Stimulated activated CD8-positive, alpha-beta memory T cell treated with anti-CD3 and anti-CD28 coated beads, Interleukin-15, amount 100 ng/mL, for 1 hour (primary cell): ENCODE results near the gene PLEKHN1.

Experiments
- DNase-seq: peaks from one replicate; pipeline ENCODE4 v3.0.0-alpha.2; 2020; ENCODE audit warnings: low read depth

The PLEKHN1 gene

DNA sequence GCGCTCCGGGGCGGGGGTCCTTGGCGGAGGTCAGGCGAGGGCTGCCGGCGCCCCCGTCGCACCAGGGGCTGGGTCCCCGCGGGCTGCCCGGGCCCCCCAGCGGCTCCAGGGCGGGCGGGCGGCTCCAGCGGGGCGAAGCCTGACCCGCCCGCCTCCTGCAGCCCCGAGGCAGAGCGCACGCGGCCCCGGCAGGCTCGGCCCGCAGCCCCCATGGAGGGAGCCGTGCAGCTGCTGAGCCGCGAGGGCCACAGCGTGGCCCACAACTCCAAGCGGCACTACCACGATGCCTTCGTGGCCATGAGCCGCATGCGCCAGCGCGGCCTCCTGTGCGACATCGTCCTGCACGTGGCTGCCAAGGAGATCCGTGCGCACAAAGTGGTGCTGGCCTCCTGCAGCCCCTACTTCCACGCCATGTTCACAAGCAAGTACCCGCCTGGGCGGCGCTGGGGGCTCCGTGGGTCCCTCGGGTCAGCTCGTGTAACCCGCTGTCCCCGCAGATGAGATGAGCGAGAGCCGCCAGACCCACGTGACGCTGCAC is 5.1 kb upstream of the PLEKHN1 start:
- DNase-seq = no peak

DNA sequence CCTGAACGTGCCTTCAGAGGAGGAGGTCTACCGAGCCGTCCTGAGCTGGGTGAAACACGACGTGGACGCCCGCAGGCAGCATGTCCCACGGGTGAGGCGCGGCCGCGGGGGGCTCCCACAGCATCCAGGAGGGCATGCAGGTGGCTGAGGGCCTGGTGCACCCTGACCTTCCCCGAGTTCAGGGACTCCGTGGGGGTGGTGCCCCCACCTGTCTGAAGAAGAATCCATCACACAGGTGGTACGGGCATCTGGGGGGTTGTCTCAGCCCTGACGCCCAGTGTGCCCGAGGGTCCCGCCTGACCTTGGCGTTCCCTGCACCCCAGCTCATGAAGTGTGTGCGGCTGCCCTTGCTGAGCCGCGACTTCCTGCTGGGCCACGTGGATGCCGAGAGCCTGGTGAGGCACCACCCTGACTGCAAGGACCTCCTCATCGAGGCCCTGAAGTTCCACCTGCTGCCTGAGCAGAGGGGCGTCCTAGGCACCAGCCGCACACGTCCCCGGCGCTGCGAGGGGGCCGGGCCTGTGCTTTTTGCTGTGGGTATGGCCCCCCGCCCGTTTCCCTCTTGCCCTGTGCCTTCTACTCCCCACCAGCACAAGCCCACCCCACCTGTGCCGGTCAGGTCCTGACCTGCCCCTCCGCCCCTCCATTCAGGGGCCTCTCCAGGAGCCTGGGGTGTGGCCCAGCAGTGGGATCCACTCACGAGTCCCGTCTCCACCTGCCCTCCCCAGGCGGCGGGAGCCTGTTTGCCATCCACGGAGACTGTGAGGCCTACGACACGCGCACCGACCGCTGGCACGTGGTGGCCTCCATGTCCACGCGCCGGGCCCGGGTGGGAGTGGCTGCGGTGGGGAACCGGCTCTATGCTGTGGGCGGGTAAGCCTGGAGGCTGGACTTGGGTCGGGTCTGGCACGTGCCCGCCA is 3.6 kb upstream of the PLEKHN1 start:
- DNase-seq = no peak

DNA sequence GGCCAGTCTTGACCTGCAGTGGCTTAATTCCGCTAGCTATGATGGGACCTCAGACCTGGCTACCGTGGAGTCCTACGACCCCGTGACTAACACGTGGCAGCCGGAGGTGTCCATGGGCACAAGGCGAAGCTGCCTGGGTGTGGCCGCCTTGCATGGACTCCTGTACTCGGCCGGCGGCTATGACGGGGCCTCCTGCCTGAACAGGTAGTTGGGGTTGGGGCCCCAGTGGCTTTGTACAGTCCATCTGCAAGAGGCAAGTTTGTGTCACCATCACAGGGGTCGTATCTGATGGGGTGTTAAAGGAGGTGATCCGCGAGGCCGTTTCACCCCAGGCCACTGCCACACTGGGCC is 3.0 kb upstream of the PLEKHN1 start:
- DNase-seq = no peak

DNA sequence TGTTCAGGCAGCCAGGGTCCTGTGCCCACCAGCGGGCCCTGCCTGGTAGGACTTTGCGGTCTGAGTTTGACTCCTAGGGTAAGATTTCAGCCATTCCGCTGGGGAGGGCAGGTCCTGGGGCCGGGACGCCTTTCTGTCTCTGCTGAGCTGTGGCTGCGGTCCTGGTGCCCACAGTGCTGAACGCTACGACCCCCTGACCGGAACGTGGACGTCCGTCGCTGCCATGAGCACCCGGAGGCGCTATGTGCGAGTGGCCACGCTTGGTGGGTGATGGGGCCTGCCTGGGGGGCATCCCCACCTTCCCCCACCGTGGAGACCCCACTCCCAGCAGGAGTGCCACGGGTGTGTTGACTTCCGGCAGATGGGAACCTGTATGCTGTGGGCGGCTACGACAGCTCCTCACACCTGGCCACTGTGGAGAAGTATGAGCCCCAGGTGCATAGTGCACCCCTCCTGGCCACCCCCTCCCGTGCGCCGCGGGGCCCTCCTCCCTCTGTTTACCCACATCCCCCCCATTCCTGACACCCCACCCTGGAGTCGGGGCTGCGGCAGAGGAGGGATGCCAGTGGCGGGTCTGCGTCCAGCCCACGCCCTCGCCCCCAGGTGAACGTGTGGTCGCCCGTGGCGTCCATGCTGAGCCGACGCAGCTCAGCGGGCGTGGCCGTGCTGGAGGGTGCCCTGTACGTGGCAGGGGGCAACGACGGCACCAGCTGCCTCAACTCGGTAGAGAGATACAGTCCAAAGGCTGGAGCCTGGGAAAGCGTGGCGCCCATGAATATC is 2.3 kb upstream of the PLEKHN1 start:
- DNase-seq = no peak

GRCh38 chr1:964691-965525 is 1.4 kb upstream of the PLEKHN1 start:
- no peak for DNase-seq

DNA sequence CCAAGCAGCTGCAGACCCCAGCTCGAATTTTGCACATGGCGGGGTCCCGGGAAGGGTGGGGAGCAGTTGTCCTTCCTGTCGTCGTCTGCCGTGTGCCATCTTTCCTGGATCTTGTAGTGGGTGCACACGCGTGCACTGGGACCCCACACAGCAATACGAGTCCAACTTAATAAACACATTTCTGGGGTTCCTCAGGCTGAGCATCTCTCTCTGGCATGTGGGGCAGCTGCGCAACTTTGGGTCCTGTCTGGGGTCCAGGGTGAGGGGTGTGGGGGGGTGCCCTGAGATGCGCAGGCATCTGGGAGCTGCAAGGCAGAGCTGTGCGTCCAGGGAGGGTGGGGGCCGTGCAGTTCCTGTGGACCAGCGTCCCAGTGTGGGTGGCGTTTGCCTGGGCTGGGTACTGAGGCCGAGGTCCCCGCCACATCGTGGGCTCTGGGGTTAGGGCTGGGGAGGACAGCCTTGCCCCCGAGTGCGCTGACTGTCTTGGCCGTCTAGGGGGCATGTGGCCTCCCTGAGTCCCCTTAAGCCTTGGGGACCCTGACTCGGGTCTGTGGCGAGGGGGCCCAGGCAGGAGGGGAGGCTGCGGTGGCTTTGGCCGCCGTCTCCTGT is 652 bp upstream of the PLEKHN1 start:
- no peak for DNase-seq

GRCh38 chr1:966704-967300 is 520 bp downstream of the PLEKHN1 start:
- DNase-seq = peak; percentile 63

DNA sequence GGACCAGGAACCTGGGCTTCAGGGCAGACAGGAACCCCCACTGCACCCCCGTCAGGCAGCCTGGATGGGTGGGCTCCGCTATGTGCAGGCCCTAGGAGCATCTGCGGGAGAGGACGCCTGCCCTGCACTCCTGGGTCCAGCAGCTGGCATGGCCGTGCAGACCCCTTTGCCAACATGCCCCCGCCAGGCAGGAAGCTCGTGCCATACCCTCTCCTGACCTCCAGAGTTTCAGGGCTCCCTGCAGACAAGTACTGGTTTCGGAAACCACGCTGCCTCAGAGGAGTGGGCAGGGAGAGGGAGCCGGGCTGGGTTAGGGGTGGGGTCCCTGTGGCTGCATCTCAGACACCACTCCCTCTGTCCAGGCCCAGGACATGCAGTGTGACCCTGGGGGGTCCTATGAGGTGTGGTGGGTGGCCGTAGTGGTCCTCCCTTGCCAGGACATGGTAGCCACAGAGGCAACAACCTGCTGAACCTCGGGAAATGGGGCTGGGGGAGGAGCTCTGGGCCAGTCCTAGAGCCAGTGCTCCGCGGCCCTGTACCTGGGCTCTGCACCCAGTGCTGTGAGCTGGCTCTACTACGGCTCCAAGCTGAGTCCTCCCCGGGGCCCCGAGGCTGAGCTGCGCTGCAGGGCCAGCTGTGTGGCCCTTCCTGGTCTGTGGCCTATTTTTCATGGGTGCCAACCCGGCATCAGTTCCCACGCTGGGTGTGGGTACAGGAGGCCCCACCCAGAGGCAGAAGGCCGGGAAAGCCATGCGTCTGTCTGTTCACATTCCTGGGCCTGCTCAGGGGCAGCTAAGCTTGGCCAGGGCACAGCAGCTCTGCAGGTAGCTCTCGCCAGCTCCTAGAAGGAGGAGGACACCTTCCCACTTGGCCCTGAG is 1.4 kb downstream of the PLEKHN1 start:
- no peak for DNase-seq

DNA sequence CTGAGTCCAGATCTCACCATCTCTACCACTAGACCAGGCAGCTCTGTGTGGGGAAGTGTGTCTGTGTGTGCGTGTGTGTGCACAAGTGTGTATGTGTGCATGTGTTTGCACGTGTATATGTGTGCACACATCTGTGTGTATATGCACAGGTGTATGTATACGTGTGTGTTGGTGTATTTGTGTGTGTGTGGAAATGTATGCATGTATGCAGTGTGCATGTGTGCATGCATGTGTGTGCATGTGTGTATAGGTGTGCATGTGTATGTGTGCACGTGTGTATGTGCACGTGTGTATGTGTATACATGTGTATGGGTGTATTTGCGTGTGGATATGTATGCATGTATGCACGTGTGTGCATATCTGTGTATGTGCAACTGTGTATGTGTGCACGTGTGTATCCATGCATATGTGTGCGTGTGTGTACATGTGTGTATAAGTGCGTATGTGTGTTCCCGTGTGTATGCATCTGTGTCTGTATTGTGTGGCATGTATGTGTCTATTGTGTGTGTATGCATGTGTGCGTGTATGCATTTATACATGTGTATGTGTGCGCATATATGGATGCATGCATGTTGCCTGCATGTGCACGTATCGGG is 3.1 kb downstream of the PLEKHN1 start:
- no peak for DNase-seq

DNA sequence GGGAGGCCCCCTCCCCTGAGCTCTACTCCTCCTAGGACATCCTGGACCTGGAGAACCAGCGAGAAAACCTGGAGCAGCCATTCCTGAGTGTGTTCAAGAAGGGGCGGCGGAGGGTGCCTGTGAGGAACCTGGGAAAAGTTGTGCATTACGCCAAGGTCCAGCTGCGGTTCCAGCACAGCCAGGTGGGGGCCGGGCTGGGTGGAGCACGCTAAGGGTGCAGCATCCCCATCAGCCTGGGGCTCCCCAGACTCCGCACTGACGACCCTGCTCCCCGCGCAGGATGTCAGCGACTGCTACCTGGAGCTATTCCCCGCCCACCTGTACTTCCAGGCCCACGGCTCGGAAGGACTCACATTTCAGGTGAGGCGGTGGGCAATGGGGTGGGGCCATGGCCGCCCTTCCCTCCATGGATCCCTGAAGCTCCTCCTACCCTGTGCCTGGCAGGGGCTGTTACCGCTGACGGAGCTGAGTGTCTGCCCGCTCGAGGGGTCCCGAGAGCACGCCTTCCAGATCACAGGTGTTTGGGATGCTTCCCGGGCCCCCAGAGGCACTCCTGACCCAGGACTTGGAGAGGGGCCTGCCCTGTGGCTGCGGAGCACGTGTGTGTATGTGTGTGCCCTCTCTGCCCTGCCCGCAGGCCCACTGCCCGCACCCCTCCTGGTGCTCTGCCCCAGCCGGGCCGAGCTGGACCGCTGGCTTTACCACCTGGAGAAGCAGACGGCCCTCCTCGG is 4.1 kb downstream of the PLEKHN1 start:
- DNase-seq = no peak

DNA sequence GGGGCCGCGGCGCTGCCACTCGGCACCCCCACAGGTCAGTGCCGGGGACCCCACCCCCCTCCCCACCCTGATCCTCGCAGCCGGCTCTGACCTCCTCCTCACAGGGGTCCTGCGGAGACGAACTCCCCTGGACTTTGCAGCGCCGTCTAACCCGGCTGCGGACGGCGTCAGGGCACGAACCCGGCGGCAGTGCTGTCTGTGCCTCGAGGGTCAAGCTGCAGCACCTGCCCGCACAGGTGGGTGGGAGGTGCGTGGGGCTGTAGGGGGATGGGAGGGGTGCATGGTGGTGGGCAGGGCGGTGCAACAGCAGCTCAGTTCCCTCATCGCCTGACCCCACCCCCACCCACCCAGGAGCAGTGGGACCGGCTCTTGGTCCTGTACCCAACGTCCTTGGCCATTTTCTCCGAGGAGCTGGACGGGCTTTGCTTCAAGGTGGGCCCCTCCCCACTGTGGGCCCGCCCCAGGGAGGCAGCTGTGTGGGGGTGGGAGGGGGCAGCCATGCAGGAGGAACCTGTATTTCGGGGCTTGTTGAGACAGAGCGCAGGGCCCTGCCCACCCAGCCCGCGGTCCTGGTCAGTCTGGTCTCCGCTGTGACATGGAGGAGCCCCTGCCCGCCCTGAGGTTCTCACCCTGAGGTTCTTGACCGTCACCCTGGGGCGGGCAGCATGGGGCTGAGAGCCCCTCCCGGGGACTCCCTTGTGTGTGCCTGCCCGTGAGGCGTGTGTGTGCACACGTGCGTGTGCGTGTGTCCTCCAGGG is 4.9 kb downstream of the PLEKHN1 start:
- DNase-seq = no peak

- DNase-seq = no peak
Measured at GRCh38 chr1:971751-972506, 5.6 kb downstream of the PLEKHN1 start.

DNA sequence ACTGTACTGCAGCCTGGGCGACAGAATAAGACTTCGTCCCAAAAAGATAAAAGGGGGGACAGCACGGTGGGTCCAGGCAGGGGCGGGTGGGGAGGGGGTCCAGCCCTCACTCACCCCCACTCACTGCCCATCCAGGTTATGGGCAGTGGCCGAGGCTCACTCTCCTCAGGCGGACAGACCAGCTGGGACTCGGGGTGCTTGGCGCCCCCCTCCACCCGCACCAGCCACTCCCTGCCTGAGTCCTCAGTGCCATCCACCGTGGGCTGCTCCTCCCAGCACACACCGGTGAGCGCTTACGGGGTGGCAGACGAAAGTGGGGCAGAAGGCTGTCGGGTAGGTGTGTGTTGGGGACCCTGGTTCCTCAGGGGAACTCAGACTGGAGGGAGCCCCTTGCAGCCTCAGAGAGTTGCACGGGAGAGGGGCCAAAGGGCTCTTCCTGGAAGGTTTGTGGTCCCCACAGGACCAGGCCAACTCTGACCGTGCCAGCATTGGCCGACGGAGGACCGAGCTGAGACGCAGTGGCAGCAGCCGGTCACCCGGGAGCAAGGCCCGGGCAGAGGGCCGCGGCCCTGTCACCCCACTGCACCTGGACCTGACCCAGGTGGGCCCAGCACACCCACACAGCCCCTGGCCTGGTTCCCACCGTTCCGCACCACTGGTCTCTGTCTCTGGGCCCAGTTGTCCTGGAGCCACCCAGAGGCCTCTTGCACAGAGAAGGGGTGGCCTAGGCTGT is 6.6 kb downstream of the PLEKHN1 start:
- no peak for DNase-seq

DNA sequence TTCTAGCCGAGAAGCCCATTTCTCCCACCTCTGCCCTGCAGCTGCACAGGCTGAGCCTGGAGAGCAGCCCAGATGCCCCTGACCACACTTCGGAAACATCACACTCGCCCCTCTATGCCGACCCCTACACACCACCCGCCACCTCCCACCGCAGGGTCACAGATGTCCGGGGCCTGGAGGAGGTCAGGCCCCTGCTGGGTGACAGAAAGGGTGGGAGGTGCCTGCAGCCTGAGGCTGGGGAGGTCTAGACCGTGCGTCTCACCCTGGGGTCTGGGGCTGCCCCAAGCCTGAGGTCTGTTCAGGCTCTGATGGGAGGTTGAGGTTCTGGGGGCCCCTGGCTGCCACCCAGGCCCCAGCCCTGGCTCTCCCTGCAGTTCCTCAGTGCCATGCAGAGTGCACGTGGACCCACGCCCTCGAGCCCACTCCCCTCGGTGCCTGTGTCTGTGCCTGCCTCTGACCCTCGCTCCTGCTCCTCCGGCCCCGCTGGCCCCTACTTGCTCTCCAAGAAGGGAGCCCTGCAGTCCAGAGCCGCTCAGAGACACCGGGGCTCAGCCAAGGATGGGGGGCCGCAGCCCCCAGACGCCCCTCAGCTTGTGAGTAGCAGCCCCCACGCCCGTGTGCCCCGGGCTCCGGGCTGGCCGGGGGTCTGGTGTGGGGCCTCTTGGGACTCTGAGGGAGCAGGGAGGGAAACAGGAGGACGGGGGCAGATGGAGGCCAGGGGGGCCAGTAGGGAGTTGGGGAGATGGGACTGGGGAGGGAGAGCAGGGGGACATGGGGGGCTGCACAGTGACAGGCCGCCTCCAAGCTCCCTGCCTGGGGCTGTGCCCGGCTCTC is 7.4 kb downstream of the PLEKHN1 start:
- no peak for DNase-seq

DNA sequence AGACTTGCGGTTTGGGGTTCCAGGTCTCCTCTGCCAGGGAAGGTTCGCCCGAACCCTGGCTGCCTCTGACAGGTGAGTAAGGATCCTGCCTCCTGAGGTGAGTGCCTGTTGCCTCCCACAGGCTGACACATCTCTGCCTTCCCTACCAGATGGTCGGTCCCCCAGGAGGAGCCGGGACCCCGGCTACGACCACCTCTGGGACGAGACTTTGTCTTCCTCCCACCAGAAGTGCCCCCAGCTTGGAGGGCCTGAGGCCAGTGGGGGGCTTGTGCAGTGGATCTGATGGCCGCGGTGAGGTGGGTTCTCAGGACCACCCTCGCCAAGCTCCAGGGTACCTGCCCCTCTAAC is 8.0 kb downstream of the PLEKHN1 start:
- no peak for DNase-seq

DNA sequence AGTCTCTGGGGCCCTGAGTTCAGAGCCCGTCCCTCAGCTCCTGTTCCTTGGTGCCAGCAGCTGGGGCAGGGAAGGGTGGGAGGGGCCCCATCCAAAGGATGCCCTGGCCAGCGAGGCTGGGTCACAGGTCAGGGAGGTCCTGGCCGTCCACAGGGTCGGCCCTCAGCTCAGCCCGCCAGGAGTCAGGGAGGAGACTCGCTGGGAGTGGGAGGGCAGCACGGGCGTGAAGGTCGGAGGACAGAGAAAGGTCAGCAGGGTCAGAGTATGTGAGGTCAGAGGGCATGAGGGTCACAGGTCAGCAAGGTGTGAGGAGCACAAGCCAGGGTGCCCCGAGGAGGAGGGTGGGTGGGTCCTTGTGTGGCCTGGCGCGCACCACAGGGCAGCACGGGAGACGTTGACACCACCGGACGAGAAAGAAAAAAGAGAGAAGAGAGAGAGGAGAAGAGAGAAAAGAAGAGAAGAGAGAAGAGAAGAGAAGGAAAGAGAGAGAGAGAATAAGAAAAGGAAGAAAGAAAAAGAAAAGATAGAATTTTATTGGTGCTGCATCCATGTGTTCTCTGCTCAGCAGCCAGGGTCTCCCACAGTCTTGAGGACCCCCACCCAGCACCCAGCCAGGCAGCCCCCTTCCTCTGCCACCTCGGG is 8.5 kb downstream of the PLEKHN1 start:
- DNase-seq = no peak
